ENCODE data around the gene GLMP.
"Not testable (repeated sequence)": the region's sequence is repeated elsewhere in the genome, so short reads cannot be mapped to it uniquely, and the experiment has no call there.

GLMP gene

GRCh38 chr1:156295391-156295947, at the start of gene GLMP:
Gene GLMP, minus strand, starts transcription at chr1:156295679. Its CDS starts 34 bp downstream, at chr1:156295645.
- peak; percentile 20 to 28 for DNase-seq (ENCODE audit: low read depth in 2 of 2)

- DNase-seq (ENCODE audit: low read depth in 2 of 2), result no peak
These were observed 48.9 kb upstream of the GLMP start for GRCh38 chr1:156344409-156344808.

- no peak for DNase-seq (ENCODE audit: low read depth in 2 of 2)
These were observed 46.9 kb upstream of the GLMP start for GRCh38 chr1:156342166-156342955.

GRCh38 chr1:156338180-156338976, 42.9 kb upstream of the GLMP start, which contains the start of the genes CCT3 and TSACC:
Gene CCT3, minus strand, starts transcription at chr1:156338292. Its CDS starts 108 bp downstream, at chr1:156338184.
Gene TSACC, plus strand, starts transcription at chr1:156338526. Its CDS starts 1,232 bp downstream, at chr1:156339758.
- DNase-seq (ENCODE audit: low read depth in 2 of 2), result peak; percentile 98 to 99

GRCh38 chr1:156337888-156338179, 42.4 kb upstream of the GLMP start:
- no peak for DNase-seq (ENCODE audit: low read depth in 2 of 2)

- DNase-seq (ENCODE audit: low read depth in 2 of 2), result no peak
These were observed 41.8 kb upstream of the GLMP start for GRCh38 chr1:156337052-156337887.

- no peak for DNase-seq (ENCODE audit: low read depth in 2 of 2)
These were observed 40.8 kb upstream of the GLMP start for GRCh38 chr1:156336242-156336641.

- not testable (repeated sequence) for DNase-seq (ENCODE audit: low read depth in 2 of 2)
These were observed 27.7 kb upstream of the GLMP start for GRCh38 chr1:156323179-156323578.

- DNase-seq (ENCODE audit: low read depth in 2 of 2), result no peak
These were observed 25.1 kb upstream of the GLMP start for GRCh38 chr1:156320560-156320959.

GRCh38 chr1:156319664-156320063, 24.2 kb upstream of the GLMP start:
- DNase-seq (ENCODE audit: low read depth in 2 of 2), result no peak

GRCh38 chr1:156316909-156317308, 21.4 kb upstream of the GLMP start:
- no peak for DNase-seq (ENCODE audit: low read depth in 2 of 2)

- DNase-seq (ENCODE audit: low read depth in 2 of 2), result no peak
These were observed 15.5 kb upstream of the GLMP start for GRCh38 chr1:156310962-156311361.

- no peak for DNase-seq (ENCODE audit: low read depth in 2 of 2)
These were observed 12.6 kb upstream of the GLMP start for GRCh38 chr1:156308078-156308477.

GRCh38 chr1:156305215-156305614, 9.7 kb upstream of the GLMP start:
- no peak for DNase-seq (ENCODE audit: low read depth in 2 of 2)

- no peak for DNase-seq (ENCODE audit: low read depth in 2 of 2)
These were observed 7.8 kb upstream of the GLMP start for GRCh38 chr1:156303241-156303640.

- DNase-seq (ENCODE audit: low read depth in 2 of 2), result no peak
These were observed 3.4 kb upstream of the GLMP start, which contains the start of gene VHLL for GRCh38 chr1:156298852-156299357. Gene VHLL, minus strand, starts transcription at chr1:156299307. Its CDS starts 118 bp downstream, at chr1:156299189.

GRCh38 chr1:156293895-156294294, 1.6 kb downstream of the GLMP start:
- DNase-seq (ENCODE audit: low read depth in 2 of 2), result no peak

- DNase-seq (ENCODE audit: low read depth in 2 of 2), result no peak
These were observed 2.4 kb downstream of the GLMP start for GRCh38 chr1:156293098-156293434.

- DNase-seq (ENCODE audit: low read depth in 2 of 2), result no peak
These were observed 4.0 kb downstream of the GLMP start for GRCh38 chr1:156291226-156292061.

- DNase-seq (ENCODE audit: low read depth in 2 of 2), result no peak
These were observed 5.6 kb downstream of the GLMP start for GRCh38 chr1:156289857-156290256.

GRCh38 chr1:156286061-156286460, 9.4 kb downstream of the GLMP start:
- no peak for DNase-seq (ENCODE audit: low read depth in 2 of 2)
